Keratinocyte (primary cell): Measurements from ENCODE around the gene RHCG. TPM values are rescaled to one million over a fixed set of nuclear protein-coding genes. Genes with fewer than 3 reads are reported as not detected.

Experiments
- DNase-seq: peaks from one replicate; pipeline ENCODE4 v3.0.0-alpha.2; 2011; ENCODE audit warnings: low read depth, missing footprints, low spot score
- FAIRE-seq: peaks from 2 replicates; lab custom pipeline; 2011; peaks lifted over from hg19 to GRCh38; lab: Jason Lieb, UNC
- H2AFZ ChIP-seq: 2 replicates; pipeline ENCODE4 v1.6.0; 2012; ENCODE audit warnings: low read length, control low read depth, inconsistent platforms; ENCODE audit not compliant: control insufficient read depth
- H3K27ac ChIP-seq: 2 replicates; pipeline ENCODE4 v1.5.1; 2011; ENCODE audit warnings: low read length; ENCODE audit not compliant: control insufficient read depth, insufficient read depth
- H3K27me3 ChIP-seq: 3 replicates; pipeline ENCODE4 v1.6.0; 2011; ENCODE audit warnings: low read length; ENCODE audit not compliant: control insufficient read depth, insufficient read depth; ENCODE audit errors: extremely low read depth
- H3K36me3 ChIP-seq, 2 experiments: 2 replicates in 1 of 2; 3 replicates in 1 of 2; pipeline ENCODE4 v1.5.1; 2011; ENCODE audit warnings: low read length in 2 of 2, mild to moderate bottlenecking in 1 of 2; ENCODE audit not compliant: control insufficient read depth in 2 of 2, insufficient read depth in 2 of 2; ENCODE audit errors: extremely low read depth in 1 of 2
- H3K4me1 ChIP-seq: 3 replicates; pipeline ENCODE4 v1.5.1; 2011; ENCODE audit warnings: low read length; ENCODE audit not compliant: control insufficient read depth, insufficient read depth; ENCODE audit errors: extremely low read depth
- H3K4me2 ChIP-seq: 3 replicates; pipeline ENCODE4 v1.6.0; 2011; ENCODE audit warnings: low read depth, low read length; ENCODE audit not compliant: control insufficient read depth, insufficient read depth; ENCODE audit errors: extremely low read depth
- H3K4me3 ChIP-seq, 3 experiments: fragments of 200-600 bp in 1 of 3; sonication (generic) in 1 of 3; 2 replicates in 2 of 3; 3 replicates in 1 of 3; pipeline ENCODE4 v1.5.1; 2011 to 2016; ENCODE audit warnings: low read length in 3 of 3, mild to moderate bottlenecking in 3 of 3, control low read depth in 2 of 3, inconsistent platforms in 1 of 3, low read depth in 1 of 3, mixed read lengths in 1 of 3, mixed run types in 1 of 3, moderate library complexity in 1 of 3; ENCODE audit not compliant: control insufficient read depth in 2 of 3, insufficient read depth in 2 of 3; ENCODE audit errors: extremely low read depth in 1 of 3
- H3K79me2 ChIP-seq: 2 replicates; pipeline ENCODE4 v1.6.0; 2012; ENCODE audit warnings: low read length; ENCODE audit not compliant: control insufficient read depth, insufficient read depth
- H3K9ac ChIP-seq: 3 replicates; pipeline ENCODE4 v1.6.0; 2011; ENCODE audit warnings: low read length; ENCODE audit not compliant: control insufficient read depth, insufficient read depth; ENCODE audit errors: extremely low read depth
- H3K9me1 ChIP-seq: 3 replicates; pipeline ENCODE4 v1.6.0; 2011; ENCODE audit warnings: low read length; ENCODE audit not compliant: control insufficient read depth, insufficient read depth; ENCODE audit errors: extremely low read depth
- H3K9me3 ChIP-seq: 2 replicates; pipeline ENCODE4 v1.5.1; 2012; ENCODE audit warnings: low read depth, low read length; ENCODE audit not compliant: control insufficient read depth
- H4K20me1 ChIP-seq: 3 replicates; pipeline ENCODE4 v1.6.0; 2011; ENCODE audit warnings: low read length; ENCODE audit not compliant: control insufficient read depth, insufficient read depth; ENCODE audit errors: extremely low read depth
- CTCF ChIP-seq, 3 experiments: IDR thresholded peaks in 1 of 3; conservative IDR thresholded peaks in 1 of 3; optimal IDR thresholded peaks in 1 of 3; 2 replicates in 2 of 3; 3 replicates in 1 of 3; pipeline versions ENCODE3 to v1.5.1; 2011; ENCODE audit warnings: low read length in 3 of 3, mild to moderate bottlenecking in 3 of 3, moderate library complexity in 2 of 3, control low read depth in 1 of 3, inconsistent platforms in 1 of 3; ENCODE audit not compliant: insufficient read depth in 2 of 3; ENCODE audit errors: extremely low read depth in 1 of 3
- EZH2 ChIP-seq: IDR thresholded peaks from one replicate; pipeline ENCODE4 v1.6.1; 2012; ENCODE audit warnings: inconsistent platforms, mild to moderate bottlenecking, low read length, moderate library complexity
- dilution Hi-C: fragments of 300-500 bp; cut with MboI; formaldehyde crosslinking; loops from one replicate; pipeline ENCODE4 v1.7.0; 2020; ENCODE audit warnings: low sequenced_read_pairs; ENCODE audit not compliant: extremely low pct_ligation_motif_present
- polyA plus RNA-seq, 5 experiments: library from polyadenylated mRNA; depleted of rRNA in 3 of 5; stranded (reverse) in 3 of 5; stranded (forward) in 1 of 5; unstranded in 1 of 5; fragments of >200 nt; gene quantifications; 1 replicate in 1 of 5; 2 replicates in 3 of 5; 3 replicates in 1 of 5; pipeline versions ENCODE4 v1.2.1 to v1.2.3, GENCODE V29; 2011 to 2012; ENCODE audit warnings: missing spikeins in 2 of 5, low read depth in 1 of 5, low replicate concordance in 1 of 5

RHCG gene
- polyA plus RNA-seq, 1 donor (not counting 4 experiments of a cell fraction or from before 2014, with no cell fraction given): 6.9 TPM

- dilution Hi-C loops: no loop called here
- Histone ChIP-seq H3K4me3 (no peak overlapping the region), H3K4me1 (peaks cover 1% of the 10 kb centered on the region), H4K20me1 (no peaks in the 10 kb centered on the region), H3K27me3 (no peaks in the 10 kb centered on the region), H3K79me2 (no peaks in the 10 kb centered on the region), H3K9me1 (no peaks in the 10 kb centered on the region), H3K27ac (no peak overlapping the region), H2AFZ (no peak overlapping the region), H3K9me3 (no peaks in the 10 kb centered on the region), H3K4me2 (no peak overlapping the region), H3K9ac (no peak overlapping the region), H3K36me3 (no peaks in the 10 kb centered on the region)
- TF ChIP-seq EZH2 (no peak), CTCF (optimal IDR thresholded peaks at IDR 0.05 in 1 of 3, IDR thresholded peaks at IDR 0.05 in 1 of 3, conservative IDR thresholded peaks at IDR 0.05 in 1 of 3; ENCODE audit: extremely low read depth in 1 of 3, insufficient read depth in 2 of 3, low read length in 3 of 3) (no peak)
- FAIRE-seq: no peak
- no peak for DNase-seq
Observed at GRCh38 chr15:89526601-89527441, 30.4 kb upstream of the RHCG start.

- TF ChIP-seq CTCF (optimal IDR thresholded peaks at IDR 0.05 in 1 of 3, IDR thresholded peaks at IDR 0.05 in 1 of 3, conservative IDR thresholded peaks at IDR 0.05 in 1 of 3; ENCODE audit: extremely low read depth in 1 of 3, insufficient read depth in 2 of 3, low read length in 3 of 3): no peak
- no peak for TF ChIP-seq EZH2
- Histone ChIP-seq H3K79me2 (no peaks in the 10 kb centered on the region), H3K9me1 (no peaks in the 10 kb centered on the region), H3K27me3 (no peaks in the 10 kb centered on the region), H3K4me1 (no peaks in the 10 kb centered on the region), H2AFZ (no peak overlapping the region), H3K9ac (no peak overlapping the region), H4K20me1 (no peaks in the 10 kb centered on the region), H3K4me3 (no peak overlapping the region), H3K27ac (no peak overlapping the region), H3K9me3 (no peaks in the 10 kb centered on the region), H3K4me2 (no peak overlapping the region), H3K36me3 (no peaks in the 10 kb centered on the region)
- FAIRE-seq: no peak
- dilution Hi-C loops: no loop called here
- no peak for DNase-seq
Observed at GRCh38 chr15:89526181-89526580, 29.8 kb upstream of the RHCG start.
